Right lobe of liver (tissue), 6 donors: ENCODE data around the gene OR2F1. TPM values are rescaled to one million over a fixed set of nuclear protein-coding genes. Genes with fewer than 3 reads are reported as not detected.

Experiments
- ATAC-seq, 4 donors: fragments of 200-7000 bp; cut with Tn5 transposase; one replicate each; pipeline ENCODE4 v1.9.1; 2020; ENCODE audit warnings: mild to moderate bottlenecking in 4 of 4, moderate library complexity in 4 of 4
- DNase-seq, 3 donors: peaks; one replicate each; pipeline ENCODE4 v3.0.0-alpha.2; 2020
- H3K27ac ChIP-seq, 3 donors: fragments of 200-600 bp; one replicate each; pipeline ENCODE4 v1.8.0; 2022
- H3K27me3 ChIP-seq, 2 donors: fragments of 200-600 bp; one replicate each; pipeline ENCODE4 v1.8.0; 2022
- H3K36me3 ChIP-seq, 4 donors: fragments of 200-600 bp; sonication (generic) in 1 of 4; one replicate each; pipeline versions ENCODE4 v1.5.1 to v1.8.0; 2017 to 2022; ENCODE audit warnings: control low read depth in 1 of 4
- H3K4me1 ChIP-seq, 4 donors: fragments of 200-600 bp; sonication (generic) in 1 of 4; one replicate each; pipeline versions ENCODE4 v1.5.1 to v1.8.0; 2017 to 2022; ENCODE audit warnings: control low read depth in 1 of 4
- H3K4me3 ChIP-seq, 3 donors: fragments of 200-600 bp; one replicate each; pipeline ENCODE4 v1.8.0; 2022
- H3K9me3 ChIP-seq, 4 donors: fragments of 200-600 bp; sonication (generic) in 1 of 4; one replicate each; pipeline versions ENCODE4 v1.5.1 to v1.8.0; 2017 to 2022; ENCODE audit warnings: control low read depth in 1 of 4
- CTCF ChIP-seq, 4 donors: fragments of 200-600 bp in 3 of 4; fragments of 450-650 bp in 1 of 4; IDR thresholded peaks; one replicate each; pipeline versions ENCODE4 v1.5.1 to v1.8.0; 2016 to 2022; ENCODE audit warnings: antibody characterized with exemption in 4 of 4, mild to moderate bottlenecking in 2 of 4
- POLR2A ChIP-seq: fragments of 450-650 bp; IDR thresholded peaks from one replicate; pipeline ENCODE4 v1.6.1; 2017; ENCODE audit warnings: antibody characterized with exemption, mild to moderate bottlenecking
- WGBS: methylation state at CpG from one replicate; pipeline ENCODE4 v1.1.6; 2018; ENCODE audit warnings: low coverage, low lambda C conversion rate; ENCODE audit not compliant: insufficient coverage; ENCODE audit errors: missing lambda C conversion rate; 5-methylcytosine and 5-hydroxymethylcytosine counted together
- intact Hi-C, 2 donors: fragments of 100-400 bp; cut with DNase I; formaldehyde crosslinking; loops; one replicate each; pipeline versions ENCODE4 v1.11.2 to v1.14.1; 2022
- total RNA-seq, 6 experiments: library from RNA; depleted of rRNA in 2 of 6; stranded (reverse); fragments of >200 nt in 2 of 6; fragmentation: NEBNext Ultra II Directional in 3 of 6; extraction: Animal tissue kit (Norgen Biotek cat#: 25700) in 3 of 6; gene quantifications; one replicate each; pipeline versions ENCODE4 v1.1.0 to v1.2.4, GENCODE V29; 2016 to 2023
- donor health status: DM: no; HTN: yes; CAD: no.
- donor health status: DM: no; HTN: no; CAD: no.
- donor health status: DM: no; HTN: no; CAD: no.
- donor health status: DM: no; HTN: yes; CAD: no.
- donor health status: DM: no; HTN: yes; CAD: no.

Gene OR2F1
- total RNA-seq, 6 experiments from 2014 or later, result not detected

GRCh38 chr7:143948733-143949132 lies 5.9 kb upstream of the OR2F1 start:
- TF ChIP-seq POLR2A (no peak), CTCF (IDR thresholded peaks at IDR 0.05) (no peak)
- WGBS, result 40% methylated on average over 2 of the region's 2 CpGs
- no peak overlapping the region for H3K27ac ChIP-seq
- no peaks in the 10 kb centered on the region for H3K9me3 ChIP-seq
- no peak overlapping the region for H3K4me3 ChIP-seq
- H3K36me3 ChIP-seq, result no peaks in the 10 kb centered on the region
- DNase-seq, result no peak
- H3K27me3 ChIP-seq, result no peaks in the 10 kb centered on the region
- ATAC-seq, result no peak
- intact Hi-C loops, result no loop called here
- H3K4me1 ChIP-seq, result no peaks in the 10 kb centered on the region

GRCh38 chr7:143953421-143953820 lies 1.2 kb upstream of the OR2F1 start:
- TF ChIP-seq CTCF (IDR thresholded peaks at IDR 0.05), result no peak
- no peak for TF ChIP-seq POLR2A
- intact Hi-C loops, result no loop called here
- 65% methylated on average over 3 of the region's 3 CpGs for WGBS

GRCh38 chr7:143954135-143954534 lies 509 bp upstream of the OR2F1 start:
- Histone ChIP-seq H3K36me3 (no peaks in the 10 kb centered on the region), H3K4me1 (no peaks in the 10 kb centered on the region), H3K27ac (no peak overlapping the region), H3K4me3 (no peak overlapping the region), H3K9me3 (no peaks in the 10 kb centered on the region), H3K27me3 (no peaks in the 10 kb centered on the region)
- no peak for DNase-seq
- intact Hi-C loops, result no loop called here
- 57% methylated on average over 2 of the region's 2 CpGs for WGBS
- no peak for ATAC-seq
- TF ChIP-seq CTCF (IDR thresholded peaks at IDR 0.05) (no peak), POLR2A (no peak)

More at GRCh38 chr7:143953421-143953820, 1.2 kb upstream of the OR2F1 start:
- Histone ChIP-seq H3K4me1 (no peaks in the 10 kb centered on the region), H3K36me3 (no peaks in the 10 kb centered on the region), H3K27me3 (no peaks in the 10 kb centered on the region), H3K9me3 (no peaks in the 10 kb centered on the region), H3K4me3 (no peak overlapping the region), H3K27ac (no peak overlapping the region)
- no peak for DNase-seq
- ATAC-seq, result no peak

- TF ChIP-seq CTCF (IDR thresholded peaks at IDR 0.05) (no peak), POLR2A (no peak)
- DNase-seq, result no peak
- WGBS, result 61% methylated on average over 3 of the region's 3 CpGs
- Histone ChIP-seq H3K4me3 (no peak overlapping the region), H3K9me3 (no peaks in the 10 kb centered on the region), H3K27me3 (no peaks in the 10 kb centered on the region), H3K36me3 (no peaks in the 10 kb centered on the region), H3K27ac (no peak overlapping the region), H3K4me1 (no peaks in the 10 kb centered on the region)
- intact Hi-C loops, result no loop called here
- no peak for ATAC-seq
Observed at GRCh38 chr7:143958781-143959180, 4.1 kb downstream of the OR2F1 start.
